PC-9 (cell line): Measurements from ENCODE around the gene PRKACG. TPM values are rescaled to one million over a fixed set of nuclear protein-coding genes. Genes with fewer than 3 reads are reported as not detected.

Source experiments
- BruUV-seq: library from RNA; stranded (reverse); fragments of 400-500 nt; replicated peaks from 2 replicates; lab custom pipeline; 2021; lab: Mats Ljungman, UMichigan
- CTCF ChIA-PET: fragments of 300-600 bp; sonication (Branson Sonifier 250); formaldehyde crosslinking; loops from one replicate; lab custom pipeline; 2022; ENCODE audit warnings: antibody characterized with exemption; lab: Charles Lee
- POLR2A ChIA-PET: fragments of 300-600 bp; sonication (Branson Sonifier 250); formaldehyde crosslinking; loops from one replicate; lab custom pipeline; 2022; ENCODE audit warnings: antibody characterized with exemption; ENCODE audit not compliant: unreplicated experiment; lab: Charles Lee
- DNase-seq, 2 experiments: peaks; one replicate each; pipeline versions ENCODE4 v3.0.0 to v3.0.0-alpha.2; 2015 to 2022; ENCODE audit warnings: mixed read lengths in 1 of 2
- H2AFZ ChIP-seq: fragments of 200-600 bp; sonication (generic); 2 replicates; pipeline ENCODE4 v1.8.1; 2017; ENCODE audit warnings: antibody characterized with exemption
- H3F3A ChIP-seq: fragments of 200-600 bp; sonication (generic); 2 replicates; pipeline ENCODE4 v1.8.1; 2017; ENCODE audit warnings: antibody characterized with exemption, mild to moderate bottlenecking, low read depth; ENCODE audit not compliant: insufficient read depth
- H3K27ac ChIP-seq: fragments of 200-600 bp; sonication (generic); 2 replicates; pipeline ENCODE4 v1.6.1; 2016; ENCODE audit warnings: mixed run types
- H3K27me3 ChIP-seq: fragments of 200-600 bp; sonication (generic); 2 replicates; pipeline ENCODE4 v1.6.1; 2016; ENCODE audit warnings: low read depth, mixed run types; ENCODE audit not compliant: insufficient read depth
- H3K36me3 ChIP-seq: fragments of 200-600 bp; sonication (generic); 2 replicates; pipeline ENCODE4 v1.6.1; 2016; ENCODE audit warnings: low read depth, mixed run types
- H3K4me1 ChIP-seq: fragments of 200-600 bp; sonication (generic); replicated peaks from 2 replicates; pipeline ENCODE4 v1.6.1; 2016; ENCODE audit warnings: mixed run types; ENCODE audit not compliant: insufficient read depth
- H3K4me2 ChIP-seq: fragments of 200-600 bp; sonication (generic); 2 replicates; pipeline ENCODE4 v1.6.1; 2017; ENCODE audit warnings: mixed run types
- H3K4me3 ChIP-seq: fragments of 200-600 bp; sonication (generic); 2 replicates; pipeline ENCODE4 v1.6.1; 2016; ENCODE audit warnings: mixed run types
- H3K79me2 ChIP-seq: fragments of 200-600 bp; sonication (generic); 2 replicates; pipeline ENCODE4 v1.6.1; 2017; ENCODE audit warnings: low read depth, mixed run types
- H3K9me2 ChIP-seq: fragments of 200-600 bp; sonication (generic); 2 replicates; pipeline ENCODE4 v1.8.1; 2017; ENCODE audit warnings: mild to moderate bottlenecking; ENCODE audit not compliant: insufficient read depth
- H3K9me3 ChIP-seq: fragments of 200-600 bp; sonication (generic); 2 replicates; pipeline ENCODE4 v1.8.1; 2016; ENCODE audit warnings: low read depth; ENCODE audit not compliant: insufficient read depth
- H4K20me1 ChIP-seq: fragments of 200-600 bp; sonication (generic); 2 replicates; pipeline ENCODE4 v1.8.1; 2017; ENCODE audit not compliant: insufficient read depth
- EZH2 ChIP-seq: fragments of 200-600 bp; sonication (generic); IDR thresholded peaks from 2 replicates; pipeline ENCODE4 v1.8.0; 2017; ENCODE audit warnings: antibody characterized with exemption, low read depth
- intact Hi-C: fragments of 100-400 bp; cut with micrococcal nuclease; formaldehyde crosslinking; loops from one replicate; pipeline ENCODE4 v1.10.0; 2022; ENCODE audit not compliant: unreplicated experiment
- total RNA-seq: library from RNA; stranded (reverse); gene quantifications from 2 replicates; pipeline ENCODE4 v1.2.3, GENCODE V29; 2021
- TF ChIP-seq, protein P1 (sequence below): fragments of 200-600 bp; sonication (generic); conservative IDR thresholded peaks from 2 replicates; pipeline ENCODE4 v1.6.1; 2017; ENCODE audit warnings: mixed run types, antibody characterized with exemption, mild to moderate bottlenecking, moderate library complexity

Gene PRKACG
- total RNA-seq, 1 experiment from 2014 or later = not detected

DNA sequence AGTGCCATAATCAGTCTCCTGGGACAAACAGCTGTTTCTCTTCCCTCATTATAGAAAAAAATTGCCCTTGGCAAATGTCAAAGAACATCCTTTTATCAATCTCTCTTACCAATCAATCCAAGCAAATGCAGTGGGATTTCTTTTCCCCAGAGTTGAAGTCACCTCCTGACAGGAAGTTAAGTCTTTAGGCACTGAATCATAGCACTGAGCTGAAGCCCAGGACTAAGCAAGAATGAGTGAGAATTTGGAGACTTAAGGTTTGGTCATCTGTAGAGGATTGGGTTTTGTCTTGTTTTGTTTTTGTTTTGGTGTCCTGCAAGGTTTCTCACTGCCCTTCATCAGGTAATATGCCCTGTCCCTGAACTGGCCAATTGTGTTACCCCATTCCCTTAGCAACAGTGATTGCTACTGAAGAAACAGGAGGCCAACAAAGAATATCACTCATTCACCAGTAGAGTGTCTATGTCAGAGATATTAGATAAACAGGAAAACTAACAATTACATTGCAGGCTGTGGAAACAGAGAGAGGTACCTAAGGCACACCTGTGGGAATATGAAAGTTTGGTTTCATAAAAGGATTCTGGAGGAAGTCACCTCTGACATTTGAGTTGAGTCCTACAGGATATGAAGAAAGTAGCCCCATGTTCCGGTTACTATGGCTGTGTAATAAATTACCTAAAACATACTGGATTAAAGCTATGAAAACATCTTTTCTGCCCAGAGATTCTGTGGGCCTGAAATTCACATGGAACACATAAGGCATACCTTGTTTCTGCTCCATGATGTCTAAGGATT lies 17.1 kb upstream of the PRKACG start:
- TF ChIP-seq, protein P1, sequence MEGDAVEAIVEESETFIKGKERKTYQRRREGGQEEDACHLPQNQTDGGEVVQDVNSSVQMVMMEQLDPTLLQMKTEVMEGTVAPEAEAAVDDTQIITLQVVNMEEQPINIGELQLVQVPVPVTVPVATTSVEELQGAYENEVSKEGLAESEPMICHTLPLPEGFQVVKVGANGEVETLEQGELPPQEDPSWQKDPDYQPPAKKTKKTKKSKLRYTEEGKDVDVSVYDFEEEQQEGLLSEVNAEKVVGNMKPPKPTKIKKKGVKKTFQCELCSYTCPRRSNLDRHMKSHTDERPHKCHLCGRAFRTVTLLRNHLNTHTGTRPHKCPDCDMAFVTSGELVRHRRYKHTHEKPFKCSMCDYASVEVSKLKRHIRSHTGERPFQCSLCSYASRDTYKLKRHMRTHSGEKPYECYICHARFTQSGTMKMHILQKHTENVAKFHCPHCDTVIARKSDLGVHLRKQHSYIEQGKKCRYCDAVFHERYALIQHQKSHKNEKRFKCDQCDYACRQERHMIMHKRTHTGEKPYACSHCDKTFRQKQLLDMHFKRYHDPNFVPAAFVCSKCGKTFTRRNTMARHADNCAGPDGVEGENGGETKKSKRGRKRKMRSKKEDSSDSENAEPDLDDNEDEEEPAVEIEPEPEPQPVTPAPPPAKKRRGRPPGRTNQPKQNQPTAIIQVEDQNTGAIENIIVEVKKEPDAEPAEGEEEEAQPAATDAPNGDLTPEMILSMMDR = no peak
- no peak for TF ChIP-seq EZH2

DNA sequence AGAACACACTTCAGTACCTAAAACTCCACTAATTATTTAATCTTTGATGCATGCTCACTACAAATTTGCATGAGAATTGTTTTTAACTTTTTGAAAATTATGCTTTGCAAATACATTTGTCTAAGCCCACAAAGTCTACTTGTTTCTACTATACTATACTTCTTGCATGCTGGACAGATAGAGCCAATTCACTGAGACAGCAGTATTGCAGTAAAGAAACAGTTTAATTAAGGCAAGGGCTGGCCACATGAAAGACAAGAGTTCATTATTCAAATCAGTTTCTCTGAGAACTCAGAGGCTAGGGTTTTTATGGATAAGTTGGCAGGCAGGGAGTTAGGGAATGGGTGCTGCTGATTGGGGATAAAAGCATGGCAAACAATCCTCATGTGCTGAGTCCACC lies 15.6 kb upstream of the PRKACG start:
- no peaks in the 10 kb centered on the region for H4K20me1 ChIP-seq
- TF ChIP-seq, protein P1 = no peak
- TF ChIP-seq EZH2 = no peak
- H3F3A ChIP-seq = peaks cover 8% of the 10 kb centered on the region; the same call in 1 of the 2 replicates
- DNase-seq = no peak
- no peaks in the 10 kb centered on the region for H3K36me3 ChIP-seq
- H3K27ac ChIP-seq = no peak overlapping the region
- H3K9me2 ChIP-seq = no peaks in the 10 kb centered on the region
- no peak overlapping the region for H2AFZ ChIP-seq
- no TSS peak for BruUV-seq
- intact Hi-C loops = loop anchor here (5.0 kb wide), 1 partner anchor 518 kb away; no protein-coding TSS in a partner anchor
- 0 out of 2 replicates have a peak, but pooled peaks cover 4% of the 10 kb centered on the region for H3K4me1 ChIP-seq
- H3K9me3 ChIP-seq = no peaks in the 10 kb centered on the region
- H3K4me2 ChIP-seq = no peak overlapping the region
- H3K27me3 ChIP-seq = peaks cover 20% of the 10 kb centered on the region; the same call in 1 of the 2 replicates
- H3K4me3 ChIP-seq = no peak overlapping the region
- H3K79me2 ChIP-seq = no peaks in the 10 kb centered on the region
- CTCF ChIA-PET = no interaction called here
- POLR2A ChIA-PET = no interaction called here

More for the DNA sequence above, 17.1 kb upstream of the PRKACG start:
- Histone ChIP-seq H2AFZ (no peak overlapping the region), H3K36me3 (no peaks in the 10 kb centered on the region), H3K9me2 (no peaks in the 10 kb centered on the region), H3K79me2 (peaks cover 1% of the 10 kb centered on the region), H3K27me3 (0 out of 2 replicates have a peak, but pooled peaks cover 5% of the 10 kb centered on the region), H3K4me3 (no peak overlapping the region), H3K27ac (no peak overlapping the region), H3K9me3 (no peaks in the 10 kb centered on the region), H3K4me2 (no peak overlapping the region), H4K20me1 (no peaks in the 10 kb centered on the region), H3F3A (peaks cover 10% of the 10 kb centered on the region; the same call in 1 of the 2 replicates), H3K4me1 (0 out of 2 replicates have a peak, but pooled peaks cover 5% of the 10 kb centered on the region)
- ChIA-PET POLR2A (interaction anchor here (0.5 kb wide), 1 partner anchor 615 kb away, joined by 3 read pairs; no protein-coding TSS in a partner anchor), CTCF (no interaction called here)
- no TSS peak for BruUV-seq
- intact Hi-C loops = loop anchor here (10.0 kb wide), 1 partner anchor 354 kb away; no protein-coding TSS in a partner anchor
- no peak for DNase-seq

DNA sequence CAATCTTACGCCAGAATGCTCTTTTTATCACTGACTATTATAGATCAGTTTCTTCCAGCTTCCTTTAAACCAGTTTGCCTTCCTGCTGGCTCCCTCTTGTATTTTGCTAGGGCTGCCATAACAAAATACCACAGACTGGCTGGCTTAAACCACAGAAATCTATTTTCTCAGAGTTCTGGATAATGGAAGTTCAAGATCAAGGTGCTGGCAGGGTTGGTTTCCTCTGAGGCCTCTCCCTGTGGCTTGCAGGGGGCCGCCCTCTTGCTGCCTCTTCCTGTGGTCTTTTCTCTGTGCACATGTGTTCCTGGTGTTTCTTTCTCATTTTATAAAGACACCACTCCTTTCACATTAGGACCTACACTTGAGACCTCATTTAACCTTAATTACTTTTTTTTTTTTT lies 14.8 kb upstream of the PRKACG start:
- Histone ChIP-seq H3K4me3 (no peak overlapping the region), H3K4me2 (no peak overlapping the region), H2AFZ (no peak overlapping the region), H3K79me2 (no peaks in the 10 kb centered on the region), H3K27me3 (peaks cover 27% of the 10 kb centered on the region), H4K20me1 (no peaks in the 10 kb centered on the region), H3K9me2 (no peaks in the 10 kb centered on the region), H3K4me1 (no peaks in the 10 kb centered on the region), H3K27ac (no peak overlapping the region), H3K36me3 (no peaks in the 10 kb centered on the region), H3F3A (peaks cover under 1% of the 10 kb centered on the region; the same call in 1 of the 2 replicates), H3K9me3 (no peaks in the 10 kb centered on the region)
- TF ChIP-seq EZH2 = no peak
- TF ChIP-seq, protein P1 = no peak
- DNase-seq = no peak
- intact Hi-C loops = loop anchor here (5.0 kb wide), 1 partner anchor 519 kb away; no protein-coding TSS in a partner anchor
- no TSS peak for BruUV-seq
- ChIA-PET POLR2A (no interaction called here), CTCF (interaction anchor here (0.7 kb wide), 1 partner anchor 9 kb away, joined by 3 read pairs; no protein-coding TSS in a partner anchor)
